K562 (cell line): Measurements from ENCODE around the gene GBA2. TPM values are rescaled to one million over a fixed set of nuclear protein-coding genes. Genes with fewer than 3 reads are reported as not detected.

ENCODE experiments used
- CAMTA2 ChIP-seq: fragments of 250-450 bp; sonication (Bioruptor Pico); conservative IDR thresholded peaks from 2 replicates; pipeline ENCODE4 v1.5.1; 2022
- CBFB ChIP-seq: sonication (generic); formaldehyde crosslinking; IDR thresholded peaks from 2 replicates; pipeline ENCODE4 v1.4.0; 2020; ENCODE audit warnings: mild to moderate bottlenecking, missing genetic modification reagents
- CHD2 ChIP-seq: IDR thresholded peaks from 2 replicates; pipeline ENCODE4 v1.6.1; 2011; ENCODE audit warnings: low read depth, low read length
- CREM ChIP-seq: IDR thresholded peaks from 2 replicates; pipeline ENCODE4 v1.6.1; 2014; ENCODE audit warnings: antibody characterized with exemption, low read depth
- CTBP1 ChIP-seq: fragments of 450-650 bp; IDR thresholded peaks from 2 replicates; pipeline ENCODE4 v1.6.1; 2016; ENCODE audit warnings: borderline replicate concordance
- CTCF ChIP-seq, 3 experiments: IDR thresholded peaks in 2 of 3; conservative IDR thresholded peaks in 1 of 3; 2 replicates each; pipeline ENCODE4 v1.5.1; 2011 to 2012; ENCODE audit warnings: low read length in 3 of 3, mild to moderate bottlenecking in 3 of 3, control low read depth in 2 of 3, improper control_type of control experiment in 1 of 3, inconsistent platforms in 1 of 3, low read depth in 1 of 3, mixed read lengths in 1 of 3, moderate library complexity in 1 of 3; ENCODE audit not compliant: insufficient read depth in 2 of 3
- ETV1 ChIP-seq: fragments of 450-650 bp; conservative IDR thresholded peaks from 2 replicates; pipeline ENCODE4 v1.6.1; 2016; ENCODE audit warnings: missing genetic modification characterization, control low read depth, low read depth, missing compliant biosample characterization
- HMG20B ChIP-seq: fragments of 250-450 bp; sonication (Bioruptor Pico); IDR thresholded peaks from 2 replicates; pipeline ENCODE4 v1.5.0; 2021; ENCODE audit warnings: mild to moderate bottlenecking
- HNRNPUL1 ChIP-seq: fragments of 200-400 bp; formaldehyde crosslinking; IDR thresholded peaks from 2 replicates; pipeline ENCODE4 v1.6.1; 2017; ENCODE audit warnings: low read length
- KLF10 ChIP-seq: fragments of 250-450 bp; sonication (Bioruptor Pico); IDR thresholded peaks from 2 replicates; pipeline ENCODE4 v1.6.1; 2021; ENCODE audit warnings: matching md5 sums
- MXI1 ChIP-seq: IDR thresholded peaks from 2 replicates; pipeline ENCODE4 v1.6.1; 2011; ENCODE audit warnings: low read depth, mild to moderate bottlenecking, improper control_type of control experiment, low read length
- NONO ChIP-seq, 2 experiments: fragments of 200-400 bp in 1 of 2; fragments of 450-650 bp in 1 of 2; formaldehyde crosslinking in 1 of 2; IDR thresholded peaks; 2 replicates each; pipeline ENCODE4 v1.6.1; 2017; ENCODE audit warnings: low read depth in 2 of 2, mild to moderate bottlenecking in 2 of 2, moderate library complexity in 2 of 2, low read length in 1 of 2
- NR2C2 ChIP-seq, 2 experiments: fragments of 200-800 bp in 1 of 2; sonication (Bioruptor generic) in 1 of 2; sonication (generic) in 1 of 2; formaldehyde crosslinking in 1 of 2; IDR thresholded peaks; 2 replicates each; pipeline versions ENCODE4 v1.6.1 to v1.8.0; 2016 to 2022; ENCODE audit warnings: mild to moderate bottlenecking in 1 of 2, missing compliant biosample characterization in 1 of 2, missing genetic modification characterization in 1 of 2, missing genetic modification reagents in 1 of 2
- PRMT5 ChIP-seq: sonication (generic); formaldehyde crosslinking; IDR thresholded peaks from 2 replicates; pipeline ENCODE4 v1.5.0; 2020; ENCODE audit warnings: missing genetic modification reagents
- SMAD1 ChIP-seq: fragments of 150-350 bp; IDR thresholded peaks from 2 replicates; pipeline ENCODE4 v1.6.1; 2014; ENCODE audit warnings: low read length, low read depth; ENCODE audit not compliant: partially characterized antibody
- U2AF2 ChIP-seq: fragments of 200-400 bp; formaldehyde crosslinking; optimal IDR thresholded peaks from 2 replicates; pipeline ENCODE3; 2017; ENCODE audit warnings: low read depth, mild to moderate bottlenecking, low read length
- YY1 ChIP-seq, 3 experiments: IDR thresholded peaks; 2 replicates each; pipeline ENCODE4 v1.6.1; 2011; ENCODE audit warnings: low read length in 2 of 3, mild to moderate bottlenecking in 2 of 3, moderate library complexity in 2 of 3, borderline replicate concordance in 1 of 3, control low read depth in 1 of 3, low read depth in 1 of 3; ENCODE audit not compliant: insufficient read depth in 3 of 3, insufficient replicate concordance in 2 of 3, control insufficient read depth in 1 of 3, insufficient read length in 1 of 3; ENCODE audit errors: extremely low read depth in 1 of 3
- ZC3H4 ChIP-seq: sonication (generic); formaldehyde crosslinking; IDR thresholded peaks from 2 replicates; pipeline ENCODE4 v1.9.0; 2021; ENCODE audit warnings: missing genetic modification reagents, borderline replicate concordance
- ZEB2 ChIP-seq: fragments of 450-650 bp; IDR thresholded peaks from 2 replicates; pipeline ENCODE4 v1.6.1; 2016
- ZNF316 ChIP-seq: fragments of 450-650 bp; IDR thresholded peaks from 2 replicates; pipeline ENCODE4 v1.6.1; 2016
- polyA plus RNA-seq, 8 experiments: library from polyadenylated mRNA; depleted of rRNA in 4 of 8; stranded (reverse) in 5 of 8; unstranded in 3 of 8; fragments of >200 nt; fragmentation: Nextera tagmentation in 2 of 8; fragmentation: Illumina TruSeq in 1 of 8; extraction: Ambion mirVana in 2 of 8; extraction: Trizol in 1 of 8; gene quantifications; 2 replicates each; pipeline versions ENCODE4 v1.2.1 to v1.2.3, GENCODE V29; 2011 to 2014; ENCODE audit warnings: inconsistent platforms in 1 of 8, missing spikeins in 1 of 8
- total RNA-seq, 7 experiments: library from RNA; depleted of rRNA in 6 of 7; stranded (reverse); fragments of >200 nt in 6 of 7; fragmentation: Illumina TruSeq in 2 of 7; extraction: Trizol in 2 of 7; gene quantifications; 2 replicates each; pipeline versions ENCODE4 v1.2.1 to v1.2.3, GENCODE V29; 2011 to 2021; ENCODE audit warnings: low replicate concordance in 1 of 7
- TF ChIP-seq, protein P1 (sequence below): sonication (generic); formaldehyde crosslinking; IDR thresholded peaks from 2 replicates; pipeline ENCODE4 v1.8.1; 2023; ENCODE audit warnings: mild to moderate bottlenecking, missing genetic modification reagents
- TF ChIP-seq, protein P2 (sequence below): fragments of 200-800 bp; sonication (Bioruptor generic); IDR thresholded peaks from 2 replicates; pipeline ENCODE4 v1.6.1; 2017; ENCODE audit warnings: missing genetic modification characterization, missing compliant biosample characterization

Gene GBA2
- total and polyA plus RNA-seq, 9 of the 15 experiments (the other 6 are each of a cell fraction or from before 2014, with no cell fraction given): 14.1 to 60.4 (median 32.1) TPM

GRCh38 chr9:35749515-35750255 lies 657 bp upstream of the GBA2 start (continued):
- TF ChIP-seq U2AF2: no peak
- no peak for TF ChIP-seq CAMTA2 (CRISPR knock-in tag)
- TF ChIP-seq KLF10: no peak
- no peak for TF ChIP-seq MXI1
- TF ChIP-seq ZEB2: 0 out of 2 replicates have a peak, but pooled peaks have one; percentile 36
- TF ChIP-seq, protein P1, sequence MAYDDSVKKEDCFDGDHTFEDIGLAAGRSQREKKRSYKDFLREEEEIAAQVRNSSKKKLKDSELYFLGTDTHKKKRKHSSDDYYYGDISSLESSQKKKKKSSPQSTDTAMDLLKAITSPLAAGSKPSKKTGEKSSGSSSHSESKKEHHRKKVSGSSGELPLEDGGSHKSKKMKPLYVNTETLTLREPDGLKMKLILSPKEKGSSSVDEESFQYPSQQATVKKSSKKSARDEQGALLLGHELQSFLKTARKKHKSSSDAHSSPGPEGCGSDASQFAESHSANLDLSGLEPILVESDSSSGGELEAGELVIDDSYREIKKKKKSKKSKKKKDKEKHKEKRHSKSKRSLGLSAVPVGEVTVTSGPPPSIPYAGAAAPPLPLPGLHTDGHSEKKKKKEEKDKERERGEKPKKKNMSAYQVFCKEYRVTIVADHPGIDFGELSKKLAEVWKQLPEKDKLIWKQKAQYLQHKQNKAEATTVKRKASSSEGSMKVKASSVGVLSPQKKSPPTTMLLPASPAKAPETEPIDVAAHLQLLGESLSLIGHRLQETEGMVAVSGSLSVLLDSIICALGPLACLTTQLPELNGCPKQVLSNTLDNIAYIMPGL (CRISPR knock-in tag): no peak
- no peak for TF ChIP-seq ZC3H4 (CRISPR knock-in tag)
- no peak for TF ChIP-seq ETV1 (tag)
- no peak for TF ChIP-seq SMAD1
- TF ChIP-seq YY1 (IDR thresholded peaks at IDR 0.05; ENCODE audit: borderline replicate concordance in 1 of 3, control insufficient read depth in 1 of 3, extremely low read depth in 1 of 3, insufficient read depth in 3 of 3, insufficient read length in 1 of 3, insufficient replicate concordance in 2 of 3, low read depth in 1 of 3, low read length in 2 of 3): peak in 1 of 3 experiments; percentile 62
- no peak for TF ChIP-seq NONO (IDR thresholded peaks at IDR 0.05; ENCODE audit: low read depth in 2 of 2, low read length in 1 of 2)
- TF ChIP-seq NR2C2 (CRISPR knock-in tag; IDR thresholded peaks at IDR 0.05): no peak
- peak; percentile 76; the same call in 1 of the 2 replicates for TF ChIP-seq NR2C2 (tag; IDR thresholded peaks at IDR 0.05)
- TF ChIP-seq PRMT5: no peak
- TF ChIP-seq ZNF316: no peak
- TF ChIP-seq CTCF (IDR thresholded peaks at IDR 0.05 in 2 of 3, conservative IDR thresholded peaks at IDR 0.05 in 1 of 3; ENCODE audit: insufficient read depth in 2 of 3, low read depth in 1 of 3, low read length in 3 of 3): peak in 2 of 3 experiments; percentile 8 to 9; a peak in 1 of 6 replicates
- TF ChIP-seq CTBP1: peak; percentile 32
- TF ChIP-seq, protein P2, sequence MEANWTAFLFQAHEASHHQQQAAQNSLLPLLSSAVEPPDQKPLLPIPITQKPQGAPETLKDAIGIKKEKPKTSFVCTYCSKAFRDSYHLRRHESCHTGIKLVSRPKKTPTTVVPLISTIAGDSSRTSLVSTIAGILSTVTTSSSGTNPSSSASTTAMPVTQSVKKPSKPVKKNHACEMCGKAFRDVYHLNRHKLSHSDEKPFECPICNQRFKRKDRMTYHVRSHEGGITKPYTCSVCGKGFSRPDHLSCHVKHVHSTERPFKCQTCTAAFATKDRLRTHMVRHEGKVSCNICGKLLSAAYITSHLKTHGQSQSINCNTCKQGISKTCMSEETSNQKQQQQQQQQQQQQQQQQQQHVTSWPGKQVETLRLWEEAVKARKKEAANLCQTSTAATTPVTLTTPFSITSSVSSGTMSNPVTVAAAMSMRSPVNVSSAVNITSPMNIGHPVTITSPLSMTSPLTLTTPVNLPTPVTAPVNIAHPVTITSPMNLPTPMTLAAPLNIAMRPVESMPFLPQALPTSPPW (CRISPR knock-in tag): peak; percentile 44; the same call in 1 of the 2 replicates
- 0 out of 2 replicates have a peak, but pooled peaks have one; percentile 9 for TF ChIP-seq CREM
- no peak for TF ChIP-seq CHD2
- no peak for TF ChIP-seq HNRNPUL1
- TF ChIP-seq HMG20B (CRISPR knock-in tag): no peak
- TF ChIP-seq CBFB (CRISPR knock-in tag): no peak
